Neural cell (in vitro differentiated cells): ENCODE data around the gene CACNA2D4. TPM values are rescaled to one million over a fixed set of nuclear protein-coding genes. Genes with fewer than 3 reads are reported as not detected.

Experiments
- H2AFZ ChIP-seq: fragments of 200-600, 300-800 bp; sonication (generic), shearing (Covaris generic); 2 replicates; pipeline ENCODE4 v1.6.0; 2014; ENCODE audit warnings: low read depth, mild to moderate bottlenecking, antibody characterized with exemption, low read length, moderate library complexity
- H3F3A ChIP-seq: fragments of 200-600 bp; shearing (Covaris generic); 2 replicates; pipeline ENCODE4 v1.6.1; 2016; ENCODE audit warnings: mild to moderate bottlenecking, moderate library complexity, mixed read lengths, antibody characterized with exemption, low read length; ENCODE audit not compliant: insufficient read depth, poor library complexity, severe bottlenecking
- H3K27ac ChIP-seq: fragments of 200-600, 300-800 bp; sonication (generic), shearing (Covaris generic); 2 replicates; pipeline ENCODE4 v1.5.1; 2014; ENCODE audit warnings: mild to moderate bottlenecking, low read length, moderate library complexity
- H3K27me3 ChIP-seq: fragments of 300-800, 200-600 bp; sonication (generic), shearing (Covaris generic); 2 replicates; pipeline ENCODE4 v1.6.0; 2014; ENCODE audit warnings: mild to moderate bottlenecking, low read depth, low read length, moderate library complexity; ENCODE audit not compliant: insufficient read depth
- H3K36me3 ChIP-seq: fragments of 300-800, 200-600 bp; sonication (generic), shearing (Covaris generic); 2 replicates; pipeline ENCODE4 v1.5.1; 2014; ENCODE audit warnings: mild to moderate bottlenecking, antibody characterized with exemption, low read length, moderate library complexity; ENCODE audit not compliant: insufficient read depth
- H3K4me2 ChIP-seq: fragments of 300-800, 200-600 bp; sonication (generic), shearing (Covaris generic); 2 replicates; pipeline ENCODE4 v1.6.0; 2014; ENCODE audit warnings: mild to moderate bottlenecking, low read length
- H3K4me3 ChIP-seq: fragments of 300-800, 200-600 bp; sonication (generic), shearing (Covaris generic); 2 replicates; pipeline ENCODE4 v1.5.1; 2014; ENCODE audit warnings: mild to moderate bottlenecking, low read length, moderate library complexity
- H3K79me2 ChIP-seq: fragments of 200-600 bp; shearing (Covaris generic); replicated peaks from 2 replicates; pipeline ENCODE4 v1.6.0; 2014; ENCODE audit warnings: mild to moderate bottlenecking, low read length, moderate library complexity; ENCODE audit not compliant: insufficient read depth
- H3K9ac ChIP-seq: fragments of 300-800, 200-600 bp; sonication (generic), shearing (Covaris generic); 2 replicates; pipeline ENCODE4 v1.6.1; 2016; ENCODE audit warnings: mild to moderate bottlenecking, low read length, mixed read lengths
- H3K9me2 ChIP-seq: fragments of 200-600 bp; shearing (Covaris generic); 2 replicates; pipeline ENCODE4 v1.6.1; 2016; ENCODE audit warnings: mild to moderate bottlenecking, low read length, mixed read lengths; ENCODE audit not compliant: insufficient read depth
- H3K9me3 ChIP-seq: fragments of 200-600, 300-800 bp; sonication (generic), shearing (Covaris generic); 2 replicates; pipeline ENCODE4 v1.6.1; 2016; ENCODE audit warnings: mild to moderate bottlenecking, mixed run types, low read length, moderate library complexity, mixed read lengths
- H4K20me1 ChIP-seq: fragments of 200-600 bp; shearing (Covaris generic); 2 replicates; pipeline ENCODE4 v1.6.1; 2016; ENCODE audit warnings: mild to moderate bottlenecking, mixed run types; ENCODE audit not compliant: insufficient read depth
- CTCF ChIP-seq: fragments of 450-650 bp; IDR thresholded peaks from 2 replicates; pipeline ENCODE4 v1.5.1; 2014; ENCODE audit warnings: antibody characterized with exemption, mild to moderate bottlenecking, moderate library complexity; ENCODE audit not compliant: poor library complexity, severe bottlenecking
- EP300 ChIP-seq: fragments of 450-650 bp; conservative IDR thresholded peaks from 2 replicates; pipeline ENCODE4 v1.6.1; 2014; ENCODE audit warnings: antibody characterized with exemption, mild to moderate bottlenecking, moderate library complexity; ENCODE audit not compliant: poor library complexity, severe bottlenecking
- EZH2 ChIP-seq: fragments of 200-600, 300-800 bp; shearing (Covaris generic), sonication (generic); IDR thresholded peaks from 2 replicates; pipeline ENCODE4 v1.6.1; 2014; ENCODE audit warnings: antibody characterized with exemption, low read length, borderline replicate concordance, mild to moderate bottlenecking; ENCODE audit not compliant: insufficient read depth, poor library complexity, severe bottlenecking
- MXI1 ChIP-seq: fragments of 450-650 bp; conservative IDR thresholded peaks from 2 replicates; pipeline ENCODE4 v1.6.1; 2014; ENCODE audit warnings: antibody characterized with exemption, mild to moderate bottlenecking; ENCODE audit not compliant: poor library complexity, severe bottlenecking
- POLR2AphosphoS5 ChIP-seq: IDR thresholded peaks from 2 replicates; pipeline ENCODE4 v1.6.1; 2012
- RAD21 ChIP-seq: fragments of 450-650 bp; conservative IDR thresholded peaks from 2 replicates; pipeline ENCODE4 v1.6.1; 2014; ENCODE audit warnings: antibody characterized with exemption, mild to moderate bottlenecking, moderate library complexity
- SMC3 ChIP-seq: fragments of 450-650 bp; conservative IDR thresholded peaks from 2 replicates; pipeline ENCODE4 v1.6.1; 2014; ENCODE audit warnings: antibody characterized with exemption, mild to moderate bottlenecking, moderate library complexity; ENCODE audit not compliant: poor library complexity
- TAF1 ChIP-seq: IDR thresholded peaks from 2 replicates; pipeline ENCODE4 v1.6.1; 2012; ENCODE audit warnings: low read depth
- polyA plus RNA-seq: library from polyadenylated mRNA; depleted of rRNA; stranded (reverse); fragments of >200 nt; gene quantifications from 2 replicates; pipeline ENCODE4 v1.2.3, GENCODE V29; 2014
- TF ChIP-seq, protein P1 (sequence below): IDR thresholded peaks from 2 replicates; pipeline ENCODE4 v1.6.1; 2012; ENCODE audit warnings: borderline replicate concordance

The CACNA2D4 gene
- polyA plus RNA-seq, 1 donor from 2014 or later, result not detected

- no peak overlapping the region for H2AFZ ChIP-seq
Observed at GRCh38 chr12:1853716-1854115, 64.7 kb downstream of the CACNA2D4 start.

GRCh38 chr12:1852076-1852475 is 66.4 kb downstream of the CACNA2D4 start:
- H3K4me3 ChIP-seq, result no peak overlapping the region
- H3K9me2 ChIP-seq, result no peaks in the 10 kb centered on the region
- no peak overlapping the region for H2AFZ ChIP-seq
- H3K4me2 ChIP-seq, result no peak overlapping the region
- no peaks in the 10 kb centered on the region for H3K27me3 ChIP-seq
- H3K9ac ChIP-seq, result no peak overlapping the region
- H4K20me1 ChIP-seq, result no peaks in the 10 kb centered on the region
- H3K27ac ChIP-seq, result no peak overlapping the region
- H3F3A ChIP-seq, result no peaks in the 10 kb centered on the region
- H3K9me3 ChIP-seq, result peaks cover 14% of the 10 kb centered on the region
- H3K36me3 ChIP-seq, result no peaks in the 10 kb centered on the region
- TF ChIP-seq CTCF (no peak), RAD21 (no peak), POLR2AphosphoS5 (no peak), EP300 (no peak), EZH2 (no peak), MXI1 (no peak), TAF1 (no peak), SMC3 (no peak)
- TF ChIP-seq, protein P1, sequence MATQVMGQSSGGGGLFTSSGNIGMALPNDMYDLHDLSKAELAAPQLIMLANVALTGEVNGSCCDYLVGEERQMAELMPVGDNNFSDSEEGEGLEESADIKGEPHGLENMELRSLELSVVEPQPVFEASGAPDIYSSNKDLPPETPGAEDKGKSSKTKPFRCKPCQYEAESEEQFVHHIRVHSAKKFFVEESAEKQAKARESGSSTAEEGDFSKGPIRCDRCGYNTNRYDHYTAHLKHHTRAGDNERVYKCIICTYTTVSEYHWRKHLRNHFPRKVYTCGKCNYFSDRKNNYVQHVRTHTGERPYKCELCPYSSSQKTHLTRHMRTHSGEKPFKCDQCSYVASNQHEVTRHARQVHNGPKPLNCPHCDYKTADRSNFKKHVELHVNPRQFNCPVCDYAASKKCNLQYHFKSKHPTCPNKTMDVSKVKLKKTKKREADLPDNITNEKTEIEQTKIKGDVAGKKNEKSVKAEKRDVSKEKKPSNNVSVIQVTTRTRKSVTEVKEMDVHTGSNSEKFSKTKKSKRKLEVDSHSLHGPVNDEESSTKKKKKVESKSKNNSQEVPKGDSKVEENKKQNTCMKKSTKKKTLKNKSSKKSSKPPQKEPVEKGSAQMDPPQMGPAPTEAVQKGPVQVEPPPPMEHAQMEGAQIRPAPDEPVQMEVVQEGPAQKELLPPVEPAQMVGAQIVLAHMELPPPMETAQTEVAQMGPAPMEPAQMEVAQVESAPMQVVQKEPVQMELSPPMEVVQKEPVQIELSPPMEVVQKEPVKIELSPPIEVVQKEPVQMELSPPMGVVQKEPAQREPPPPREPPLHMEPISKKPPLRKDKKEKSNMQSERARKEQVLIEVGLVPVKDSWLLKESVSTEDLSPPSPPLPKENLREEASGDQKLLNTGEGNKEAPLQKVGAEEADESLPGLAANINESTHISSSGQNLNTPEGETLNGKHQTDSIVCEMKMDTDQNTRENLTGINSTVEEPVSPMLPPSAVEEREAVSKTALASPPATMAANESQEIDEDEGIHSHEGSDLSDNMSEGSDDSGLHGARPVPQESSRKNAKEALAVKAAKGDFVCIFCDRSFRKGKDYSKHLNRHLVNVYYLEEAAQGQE, result no peak
- no peaks in the 10 kb centered on the region for H3K79me2 ChIP-seq

More at GRCh38 chr12:1853716-1854115, 64.7 kb downstream of the CACNA2D4 start:
- Histone ChIP-seq H3K9ac (no peak overlapping the region), H3K9me2 (no peaks in the 10 kb centered on the region), H3K9me3 (peaks cover 14% of the 10 kb centered on the region), H3F3A (no peaks in the 10 kb centered on the region), H3K4me2 (no peak overlapping the region), H3K36me3 (no peaks in the 10 kb centered on the region), H3K27me3 (no peaks in the 10 kb centered on the region), H3K79me2 (no peaks in the 10 kb centered on the region), H3K27ac (no peak overlapping the region), H3K4me3 (no peak overlapping the region), H4K20me1 (no peaks in the 10 kb centered on the region)
- TF ChIP-seq, protein P1, result no peak
- no peak for TF ChIP-seq RAD21
- no peak for TF ChIP-seq EP300
- no peak for TF ChIP-seq EZH2
- TF ChIP-seq CTCF, result no peak
- no peak for TF ChIP-seq POLR2AphosphoS5
- TF ChIP-seq TAF1, result no peak
- no peak for TF ChIP-seq MXI1
- no peak for TF ChIP-seq SMC3
